Stimulated activated CD4-positive, alpha-beta T cell treated with anti-CD3 and anti-CD28 coated beads, TNF-alpha, amount 100 ng/mL, for 1 hour (primary cell): ENCODE data around the gene FREM2.

Source experiments
- DNase-seq, 3 donors: peaks; one replicate each; pipeline ENCODE4 v3.0.0-alpha.2; 2020; ENCODE audit warnings: low read depth in 3 of 3, low spot score in 1 of 3

FREM2 gene

GRCh38 chr13:38685974-38686576 is 802 bp upstream of the FREM2 start:
- no peak for DNase-seq

GRCh38 chr13:38687246-38688229 is 661 bp downstream of the FREM2 start:
- no peak for DNase-seq

- no peak for DNase-seq
These were observed 1.8 kb downstream of the FREM2 start for GRCh38 chr13:38688674-38689073.

- no peak for DNase-seq
These were observed 3.4 kb downstream of the FREM2 start for GRCh38 chr13:38690231-38690630.

GRCh38 chr13:38693168-38693567 is 6.3 kb downstream of the FREM2 start:
- no peak for DNase-seq

- DNase-seq, result no peak
These were observed 6.8 kb downstream of the FREM2 start for GRCh38 chr13:38693641-38694040.

- DNase-seq, result no peak
These were observed 10.3 kb downstream of the FREM2 start for GRCh38 chr13:38697197-38697596.

GRCh38 chr13:38697628-38698333 is 10.9 kb downstream of the FREM2 start:
- DNase-seq, result no peak

GRCh38 chr13:38700051-38700450 is 13.2 kb downstream of the FREM2 start:
- DNase-seq, result no peak

GRCh38 chr13:38702669-38703068 is 15.8 kb downstream of the FREM2 start:
- DNase-seq, result no peak

- DNase-seq, result no peak
These were observed 16.4 kb downstream of the FREM2 start for GRCh38 chr13:38703255-38703654.

- no peak for DNase-seq
These were observed 18.5 kb downstream of the FREM2 start for GRCh38 chr13:38705365-38705764.

GRCh38 chr13:38707460-38707859 is 20.6 kb downstream of the FREM2 start:
- no peak for DNase-seq

- DNase-seq, result no peak
These were observed 26.2 kb downstream of the FREM2 start for GRCh38 chr13:38713046-38713445.

- DNase-seq, result no peak
These were observed 31.5 kb downstream of the FREM2 start for GRCh38 chr13:38718374-38718773.

GRCh38 chr13:38730332-38730731 is 43.5 kb downstream of the FREM2 start:
- no peak for DNase-seq

GRCh38 chr13:38733146-38733545 is 46.3 kb downstream of the FREM2 start:
- DNase-seq, result no peak

- no peak for DNase-seq
These were observed 49.0 kb downstream of the FREM2 start for GRCh38 chr13:38735665-38736440.

- no peak for DNase-seq
These were observed 56.6 kb downstream of the FREM2 start for GRCh38 chr13:38743466-38743865.

- no peak for DNase-seq
These were observed 65.8 kb downstream of the FREM2 start for GRCh38 chr13:38752686-38753085.

GRCh38 chr13:38753878-38754277 is 67.0 kb downstream of the FREM2 start:
- DNase-seq, result no peak
